SU-DHL-6 (cell line): Measurements from ENCODE around the gene CLIP2.
"Not testable (repeated sequence)": the region's sequence is repeated elsewhere in the genome, so short reads cannot be mapped to it uniquely, and the experiment has no call there.

Source experiments
- H2AFZ ChIP-seq: fragments of 200-600 bp; sonication (generic); 2 replicates; pipeline ENCODE4 v1.6.1; 2014; ENCODE audit warnings: low read depth, mild to moderate bottlenecking, moderate library complexity, mixed read lengths, antibody characterized with exemption, low read length; ENCODE audit not compliant: severe bottlenecking
- H3F3A ChIP-seq: fragments of 200-600 bp; shearing (Covaris generic); 2 replicates; pipeline ENCODE4 v1.6.0; 2016; ENCODE audit warnings: antibody characterized with exemption, mild to moderate bottlenecking; ENCODE audit not compliant: insufficient read depth
- H3K27ac ChIP-seq: fragments of 200-600 bp; sonication (generic); 2 replicates; pipeline ENCODE4 v1.5.1; 2016; ENCODE audit warnings: low read depth, mild to moderate bottlenecking, low read length, moderate library complexity, mixed read lengths
- H3K27me3 ChIP-seq: fragments of 200-600 bp; sonication (generic), shearing (Covaris generic); 2 replicates; pipeline ENCODE4 v1.6.0; 2014; ENCODE audit warnings: mild to moderate bottlenecking, low read length
- H3K36me3 ChIP-seq: fragments of 200-600 bp; sonication (generic); 2 replicates; pipeline ENCODE4 v1.6.1; 2014; ENCODE audit warnings: mild to moderate bottlenecking, low read length, mixed read lengths
- H3K4me2 ChIP-seq: fragments of 300-600, 200-600 bp; shearing (Covaris generic), sonication (generic); 2 replicates; pipeline ENCODE4 v1.6.0; 2014; ENCODE audit warnings: low read length, low read depth, mild to moderate bottlenecking; ENCODE audit not compliant: poor library complexity, severe bottlenecking
- H3K4me3 ChIP-seq: fragments of 200-600 bp; sonication (generic); 2 replicates; pipeline ENCODE4 v1.5.1; 2014; ENCODE audit warnings: antibody characterized with exemption, low read length, mild to moderate bottlenecking, mixed read lengths; ENCODE audit not compliant: insufficient read depth, poor library complexity, severe bottlenecking
- H3K79me2 ChIP-seq: fragments of 200-600 bp; sonication (generic); 2 replicates; pipeline ENCODE4 v1.6.1; 2014; ENCODE audit warnings: mild to moderate bottlenecking, low read length, moderate library complexity; ENCODE audit not compliant: insufficient read depth
- H3K9ac ChIP-seq: fragments of 200-600 bp; sonication (generic); 2 replicates; pipeline ENCODE4 v1.7.0; 2014; ENCODE audit warnings: mild to moderate bottlenecking, low read length
- H3K9me2 ChIP-seq: fragments of 200-600 bp; sonication (generic); replicated peaks from 2 replicates; pipeline ENCODE4 v1.6.1; 2014; ENCODE audit warnings: low read length; ENCODE audit not compliant: insufficient read depth
- H3K9me3 ChIP-seq: fragments of 200-600 bp; sonication (generic); 2 replicates; pipeline ENCODE4 v1.6.1; 2014; ENCODE audit warnings: low read length, mixed read lengths; ENCODE audit not compliant: insufficient read depth
- H4K20me1 ChIP-seq: fragments of 200-600 bp; sonication (generic); 2 replicates; pipeline ENCODE4 v1.6.1; 2014; ENCODE audit warnings: low read depth, mild to moderate bottlenecking, antibody characterized with exemption, low read length, moderate library complexity, mixed read lengths
- EZH2phosphoT487 ChIP-seq: fragments of 200-600 bp; sonication (generic), shearing (Covaris generic); conservative IDR thresholded peaks from 2 replicates; pipeline ENCODE4 v1.6.1; 2018; ENCODE audit warnings: mild to moderate bottlenecking, antibody characterized with exemption, low read length, moderate library complexity, mixed read lengths
- TF ChIP-seq, protein P1 (sequence below): fragments of 200-600 bp; sonication (generic); IDR thresholded peaks from one replicate; pipeline ENCODE4 v1.5.1; 2017; ENCODE audit warnings: antibody characterized with exemption, mild to moderate bottlenecking, low read length, moderate library complexity; ENCODE audit not compliant: insufficient read depth, poor library complexity, severe bottlenecking

Gene CLIP2

DNA sequence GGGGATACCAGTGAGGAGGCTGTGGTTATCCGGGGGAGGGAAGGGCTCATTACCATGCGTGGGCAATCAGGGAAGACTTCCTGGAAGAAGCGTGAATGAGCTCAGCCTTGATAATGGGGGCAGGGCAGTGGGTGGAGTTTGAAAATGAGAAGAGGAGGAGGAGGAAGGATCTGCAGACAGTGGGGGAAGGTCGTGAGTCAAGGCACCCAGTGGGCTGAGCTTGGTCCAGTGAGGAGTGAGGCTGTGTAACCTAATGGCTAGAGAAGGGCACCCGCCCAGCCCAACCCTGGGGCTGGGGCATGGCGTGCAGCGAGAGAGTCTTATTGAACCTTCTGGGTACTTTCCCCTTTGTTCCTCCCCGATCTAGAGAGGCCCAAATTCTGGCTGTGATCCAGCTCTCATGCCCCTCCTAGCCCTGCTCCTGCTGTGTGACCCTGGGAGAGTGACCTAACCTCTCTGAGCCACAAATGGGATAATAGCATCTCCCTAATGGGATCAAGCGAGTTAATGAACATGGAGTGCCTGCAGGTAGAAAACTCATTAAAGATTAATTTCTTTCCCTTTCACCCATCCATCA lies 31.5 kb downstream of the CLIP2 start:
- no peaks in the 10 kb centered on the region for H3K79me2 ChIP-seq
- no peaks in the 10 kb centered on the region for H4K20me1 ChIP-seq
- no peaks in the 10 kb centered on the region for H3K9me3 ChIP-seq
- H3K27me3 ChIP-seq: no peaks in the 10 kb centered on the region
- H2AFZ ChIP-seq: no peak overlapping the region
- H3K9me2 ChIP-seq: no peaks in the 10 kb centered on the region
- no peaks in the 10 kb centered on the region for H3F3A ChIP-seq
- no peak overlapping the region for H3K4me2 ChIP-seq
- no peaks in the 10 kb centered on the region for H3K36me3 ChIP-seq
- TF ChIP-seq, protein P1, sequence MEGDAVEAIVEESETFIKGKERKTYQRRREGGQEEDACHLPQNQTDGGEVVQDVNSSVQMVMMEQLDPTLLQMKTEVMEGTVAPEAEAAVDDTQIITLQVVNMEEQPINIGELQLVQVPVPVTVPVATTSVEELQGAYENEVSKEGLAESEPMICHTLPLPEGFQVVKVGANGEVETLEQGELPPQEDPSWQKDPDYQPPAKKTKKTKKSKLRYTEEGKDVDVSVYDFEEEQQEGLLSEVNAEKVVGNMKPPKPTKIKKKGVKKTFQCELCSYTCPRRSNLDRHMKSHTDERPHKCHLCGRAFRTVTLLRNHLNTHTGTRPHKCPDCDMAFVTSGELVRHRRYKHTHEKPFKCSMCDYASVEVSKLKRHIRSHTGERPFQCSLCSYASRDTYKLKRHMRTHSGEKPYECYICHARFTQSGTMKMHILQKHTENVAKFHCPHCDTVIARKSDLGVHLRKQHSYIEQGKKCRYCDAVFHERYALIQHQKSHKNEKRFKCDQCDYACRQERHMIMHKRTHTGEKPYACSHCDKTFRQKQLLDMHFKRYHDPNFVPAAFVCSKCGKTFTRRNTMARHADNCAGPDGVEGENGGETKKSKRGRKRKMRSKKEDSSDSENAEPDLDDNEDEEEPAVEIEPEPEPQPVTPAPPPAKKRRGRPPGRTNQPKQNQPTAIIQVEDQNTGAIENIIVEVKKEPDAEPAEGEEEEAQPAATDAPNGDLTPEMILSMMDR: no peak
- TF ChIP-seq EZH2phosphoT487: no peak
- H3K27ac ChIP-seq: no peak overlapping the region
- no peak overlapping the region for H3K9ac ChIP-seq
- no peak overlapping the region for H3K4me3 ChIP-seq

DNA sequence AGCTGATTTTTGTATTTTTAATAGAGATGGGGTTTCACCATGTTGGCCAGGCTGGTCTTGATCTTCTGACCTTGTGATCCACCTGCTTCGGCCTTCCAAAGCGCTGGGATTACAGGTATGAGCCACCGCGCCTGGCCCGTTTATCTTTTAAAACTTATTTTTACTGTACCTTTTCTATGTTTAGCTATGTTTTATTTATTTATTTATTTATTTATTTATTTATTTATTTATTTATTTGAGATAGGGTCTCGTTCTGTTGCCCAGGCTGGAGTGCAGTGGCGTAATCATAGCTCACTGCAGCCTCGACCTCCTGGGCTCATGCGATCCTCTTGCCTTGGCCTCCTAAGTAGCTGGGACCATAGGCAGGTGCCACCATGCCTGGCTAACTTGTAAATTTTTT lies 33.7 kb downstream of the CLIP2 start:
- not testable (repeated sequence) for H3K4me3 ChIP-seq, H3K36me3 ChIP-seq, H3F3A ChIP-seq, H3K9me2 ChIP-seq, H3K9ac ChIP-seq, H3K9me3 ChIP-seq, H2AFZ ChIP-seq, H4K20me1 ChIP-seq, H3K27me3 ChIP-seq, H3K27ac ChIP-seq, H3K4me2 ChIP-seq, H3K79me2 ChIP-seq

DNA sequence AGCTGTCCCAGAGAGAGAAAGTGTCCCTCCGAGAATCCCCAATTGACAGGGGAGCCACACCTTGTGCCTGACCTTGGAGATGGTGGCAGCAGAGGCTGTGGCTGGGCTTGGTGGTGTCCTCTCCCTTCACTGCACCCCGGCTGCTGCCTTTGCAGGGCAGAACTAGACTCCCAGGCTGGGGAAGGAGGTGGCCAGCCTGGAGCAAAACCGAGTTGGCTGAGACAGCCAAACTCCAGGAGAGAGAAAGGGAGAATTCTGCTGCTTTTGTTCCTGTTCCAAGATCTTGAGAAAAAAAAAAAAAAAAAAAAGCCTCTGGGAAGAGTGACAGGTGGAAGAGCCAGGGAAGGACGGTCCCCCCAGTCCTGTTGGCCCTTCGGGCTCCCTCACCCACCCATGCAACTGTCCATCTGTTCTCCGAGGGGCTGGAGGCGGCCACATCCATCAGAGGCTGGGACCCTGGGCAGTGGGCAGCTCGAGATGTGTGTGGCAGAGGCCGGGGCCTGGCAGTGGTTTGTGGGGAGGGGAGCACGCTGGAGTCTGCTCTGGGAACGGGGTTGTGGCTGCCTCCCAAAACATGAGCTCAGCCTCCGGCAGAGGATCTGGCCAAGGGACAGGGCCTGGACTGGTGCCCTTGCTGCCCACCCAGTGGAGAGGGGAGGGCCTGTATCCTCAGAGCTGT lies 35.5 kb downstream of the CLIP2 start:
- H3K9me2 ChIP-seq: no peaks in the 10 kb centered on the region
- no peak overlapping the region for H3K9ac ChIP-seq
- no peaks in the 10 kb centered on the region for H3K27me3 ChIP-seq

DNA sequence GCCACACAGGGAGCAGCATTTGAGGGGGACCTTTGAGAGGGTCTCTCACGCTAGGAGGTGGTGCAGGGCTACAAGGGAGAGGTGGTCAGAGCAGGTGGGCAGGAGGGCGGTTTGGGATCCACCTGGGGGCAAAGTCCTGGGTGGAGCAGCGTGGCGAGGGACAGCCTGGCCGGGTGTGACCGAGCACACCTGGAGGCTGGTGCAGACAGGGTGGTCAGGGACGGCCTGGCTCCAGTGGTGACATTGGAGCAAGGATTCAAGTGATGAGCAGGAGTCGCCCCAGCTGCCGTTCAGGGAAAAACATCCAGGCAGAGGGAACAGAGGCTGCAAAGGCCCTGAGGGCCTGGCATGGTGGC lies 36.0 kb downstream of the CLIP2 start:
- Histone ChIP-seq H3K36me3 (no peaks in the 10 kb centered on the region), H3K4me3 (no peak overlapping the region), H3K27ac (no peak overlapping the region), H3K79me2 (no peaks in the 10 kb centered on the region), H3K9me3 (no peaks in the 10 kb centered on the region), H3K9ac (no peak overlapping the region), H3K27me3 (no peaks in the 10 kb centered on the region), H3K9me2 (no peaks in the 10 kb centered on the region), H3F3A (no peaks in the 10 kb centered on the region), H4K20me1 (no peaks in the 10 kb centered on the region), H3K4me2 (no peak overlapping the region), H2AFZ (no peak overlapping the region)
- TF ChIP-seq EZH2phosphoT487: no peak
- TF ChIP-seq, protein P1: no peak

More for the DNA sequence above, 35.5 kb downstream of the CLIP2 start:
- Histone ChIP-seq H3K79me2 (no peaks in the 10 kb centered on the region), H3K4me2 (no peak overlapping the region), H3K36me3 (no peaks in the 10 kb centered on the region), H3K27ac (no peak overlapping the region), H3K9me3 (no peaks in the 10 kb centered on the region), H3K4me3 (no peak overlapping the region), H3F3A (no peaks in the 10 kb centered on the region), H2AFZ (no peak overlapping the region), H4K20me1 (no peaks in the 10 kb centered on the region)
- no peak for TF ChIP-seq EZH2phosphoT487
- TF ChIP-seq, protein P1: no peak
